Measurements from ENCODE around the gene ALDH5A1. TPM values are rescaled to one million over a fixed set of nuclear protein-coding genes. Genes with fewer than 3 reads are reported as not detected.

Gene ALDH5A1
- total and polyA plus RNA-seq, 9 donors: 4.1 to 17.0 (median 10.1) TPM

DNA sequence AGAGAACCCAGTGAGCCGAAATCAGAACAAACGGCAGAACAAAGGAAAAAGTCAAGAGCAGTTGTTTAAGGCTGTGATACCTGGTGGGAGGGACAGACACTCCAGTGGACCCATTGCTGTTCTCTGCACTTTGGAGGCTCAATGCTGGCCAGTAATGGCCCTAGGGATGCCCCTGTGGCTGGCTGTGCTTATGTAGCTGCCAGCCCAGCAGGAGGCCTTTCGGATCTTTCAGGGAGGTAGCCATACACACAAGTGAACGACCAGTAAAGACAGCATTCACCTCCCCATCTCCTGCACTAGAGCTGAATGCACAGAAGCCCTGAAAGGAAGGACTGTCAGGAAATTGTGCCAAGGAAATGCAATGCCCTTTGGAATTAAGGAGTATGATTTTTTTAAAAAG, 39.7 kb upstream of the ALDH5A1 start:
- Histone ChIP-seq H3K9me3 (no peaks in the 10 kb centered on the region), H3K4me3 (no peak overlapping the region), H3K36me3 (no peaks in the 10 kb centered on the region), H3K27me3 (no peaks in the 10 kb centered on the region), H3K4me1 (ENCODE audit: insufficient read depth) (no peaks in the 10 kb centered on the region), H3K27ac (no peak overlapping the region)
- TF ChIP-seq EP300 (IDR thresholded peaks at IDR 0.05) (no peak), CTCF (IDR thresholded peaks at IDR 0.05) (no peak), POLR2A (IDR thresholded peaks at IDR 0.05) (no peak)
- intact Hi-C loops (cut with DNase I): no loop called here
- WGBS, 3 donors: 89 to 91% (median 91%) methylated on average over 4 of the region's 4 CpGs
- no peak for DNase-seq

GRCh38 chr6:24458134-24458533, 36.6 kb upstream of the ALDH5A1 start:
- no peak for DNase-seq
- H3K36me3 ChIP-seq: no peaks in the 10 kb centered on the region
- H3K4me3 ChIP-seq: no peak overlapping the region
- WGBS, 3 donors: 51 to 80% (median 59%) methylated on average over 4 of the region's 4 CpGs
- H3K27me3 ChIP-seq: no peaks in the 10 kb centered on the region
- TF ChIP-seq CTCF (IDR thresholded peaks at IDR 0.05) (no peak), EP300 (IDR thresholded peaks at IDR 0.05) (no peak), POLR2A (IDR thresholded peaks at IDR 0.05) (no peak)
- intact Hi-C loops (cut with DNase I): no loop called here
- no peak overlapping the region for H3K27ac ChIP-seq
- H3K4me1 ChIP-seq (ENCODE audit: insufficient read depth): no peaks in the 10 kb centered on the region
- no peaks in the 10 kb centered on the region for H3K9me3 ChIP-seq

DNA sequence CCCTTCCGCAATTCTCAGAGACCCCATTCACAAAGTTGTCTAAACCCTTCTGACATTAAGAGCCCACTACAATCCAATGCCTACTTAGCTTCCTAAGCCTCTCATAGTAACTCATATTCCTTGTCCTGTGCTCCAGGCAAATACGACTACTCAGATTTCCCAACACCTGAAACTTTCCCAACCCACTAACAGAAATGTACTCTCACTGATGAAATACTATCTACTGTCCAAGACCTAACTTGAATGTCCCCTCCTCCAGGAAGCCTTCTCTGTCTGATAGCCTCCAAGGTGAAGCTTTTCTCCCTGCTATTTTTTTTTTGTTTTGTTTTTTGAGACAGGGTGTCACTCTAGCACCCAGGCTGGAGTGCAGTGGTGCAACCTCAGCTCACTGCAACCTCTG, 35.8 kb upstream of the ALDH5A1 start:
- no peaks in the 10 kb centered on the region for H3K27me3 ChIP-seq
- H3K9me3 ChIP-seq: no peaks in the 10 kb centered on the region
- 95 to 96% (median 95%) methylated on average over 2 of the region's 2 CpGs for WGBS, 3 donors
- intact Hi-C loops (cut with DNase I): no loop called here
- no peak for DNase-seq
- H3K36me3 ChIP-seq: no peaks in the 10 kb centered on the region
- no peak overlapping the region for H3K4me3 ChIP-seq
- no peak overlapping the region for H3K27ac ChIP-seq
- no peaks in the 10 kb centered on the region for H3K4me1 ChIP-seq (ENCODE audit: insufficient read depth)
- TF ChIP-seq EP300 (IDR thresholded peaks at IDR 0.05) (no peak), CTCF (IDR thresholded peaks at IDR 0.05) (no peak), POLR2A (IDR thresholded peaks at IDR 0.05) (no peak)

- TF ChIP-seq POLR2A (IDR thresholded peaks at IDR 0.05) (no peak), EP300 (IDR thresholded peaks at IDR 0.05) (no peak), CTCF (IDR thresholded peaks at IDR 0.05) (no peak)
- Histone ChIP-seq H3K9me3 (no peaks in the 10 kb centered on the region), H3K36me3 (no peaks in the 10 kb centered on the region), H3K27me3 (no peaks in the 10 kb centered on the region), H3K27ac (no peak overlapping the region), H3K4me3 (no peak overlapping the region), H3K4me1 (ENCODE audit: insufficient read depth) (no peaks in the 10 kb centered on the region)
- 88 to 94% (median 91%) methylated on average over 4 of the region's 4 CpGs for WGBS, 3 donors
- DNase-seq: no peak
- intact Hi-C loops (cut with DNase I): no loop called here
These were observed 33.8 kb upstream of the ALDH5A1 start for GRCh38 chr6:24460966-24461365.

All from ovary (tissue), 9 donors.